MM.1S (cell line): Measurements from ENCODE around the gene PAQR5.

Source experiments
- DNase-seq: peaks from one replicate; pipeline ENCODE4 v3.0.0-alpha.2; 2015
- H2AFZ ChIP-seq: fragments of 300-600 bp; sonication (generic); 2 replicates; pipeline ENCODE4 v1.6.0; 2016; ENCODE audit warnings: antibody characterized with exemption, low read length
- H3F3A ChIP-seq: fragments of 300-600 bp; sonication (generic); 2 replicates; pipeline ENCODE4 v1.6.1; 2016; ENCODE audit warnings: mild to moderate bottlenecking, antibody characterized with exemption, low read length, moderate library complexity, mixed read lengths; ENCODE audit not compliant: insufficient read depth
- H3K27ac ChIP-seq: fragments of 300-600 bp; sonication (generic); 2 replicates; pipeline ENCODE4 v1.5.1; 2016; ENCODE audit warnings: mild to moderate bottlenecking, low read length
- H3K27me3 ChIP-seq: fragments of 300-600 bp; sonication (generic); replicated peaks from 2 replicates; pipeline ENCODE4 v1.6.0; 2016; ENCODE audit warnings: low read length; ENCODE audit not compliant: insufficient read depth
- H3K36me3 ChIP-seq: fragments of 300-600 bp; sonication (generic); replicated peaks from 2 replicates; pipeline ENCODE4 v1.6.1; 2016; ENCODE audit warnings: mild to moderate bottlenecking, low read length, mixed read lengths; ENCODE audit not compliant: insufficient read depth
- H3K4me1 ChIP-seq: fragments of 300-600 bp; sonication (generic); 2 replicates; pipeline ENCODE4 v1.6.1; 2016; ENCODE audit warnings: low read length, mixed read lengths
- H3K4me2 ChIP-seq: fragments of 300-600 bp; sonication (generic); 2 replicates; pipeline ENCODE4 v1.6.0; 2016; ENCODE audit warnings: low read depth, low read length
- H3K4me3 ChIP-seq: fragments of 300-600 bp; sonication (generic); 2 replicates; pipeline ENCODE4 v1.5.1; 2016; ENCODE audit warnings: low read length, mixed read lengths
- H3K79me2 ChIP-seq: fragments of 300-600 bp; sonication (generic); 2 replicates; pipeline ENCODE4 v1.6.1; 2016; ENCODE audit warnings: mixed run types, low read length, mixed read lengths
- H3K9ac ChIP-seq: fragments of 300-600 bp; sonication (generic); 2 replicates; pipeline ENCODE4 v1.6.1; 2016; ENCODE audit warnings: low read length, mixed read lengths
- H3K9me2 ChIP-seq: fragments of 300-600 bp; sonication (generic); replicated peaks from 2 replicates; pipeline ENCODE4 v1.6.1; 2016; ENCODE audit warnings: mild to moderate bottlenecking, low read length, mixed read lengths; ENCODE audit not compliant: insufficient read depth
- H3K9me3 ChIP-seq: fragments of 300-600 bp; sonication (generic); replicated peaks from 2 replicates; pipeline ENCODE4 v1.6.1; 2016; ENCODE audit warnings: mild to moderate bottlenecking, low read length, mixed read lengths; ENCODE audit not compliant: insufficient read depth
- H4K20me1 ChIP-seq: fragments of 300-600 bp; sonication (generic); 2 replicates; pipeline ENCODE4 v1.6.1; 2016; ENCODE audit warnings: mild to moderate bottlenecking, low read length, moderate library complexity, mixed read lengths; ENCODE audit not compliant: insufficient read depth
- EZH2 ChIP-seq: fragments of 300-600 bp; sonication (generic); optimal IDR thresholded peaks from 2 replicates; pipeline ENCODE3; 2017; ENCODE audit warnings: low read depth, mild to moderate bottlenecking, antibody characterized with exemption, low read length, mixed read lengths
- EZH2phosphoT487 ChIP-seq: fragments of 300-600 bp; sonication (generic); IDR thresholded peaks from 2 replicates; pipeline ENCODE4 v1.6.1; 2018; ENCODE audit warnings: antibody characterized with exemption, low read length
- TF ChIP-seq, protein P1 (sequence below): fragments of 300-600 bp; sonication (generic); IDR thresholded peaks from 2 replicates; pipeline ENCODE4 v1.5.1; 2016; ENCODE audit warnings: antibody characterized with exemption, low read length, mixed read lengths

Gene PAQR5

DNA sequence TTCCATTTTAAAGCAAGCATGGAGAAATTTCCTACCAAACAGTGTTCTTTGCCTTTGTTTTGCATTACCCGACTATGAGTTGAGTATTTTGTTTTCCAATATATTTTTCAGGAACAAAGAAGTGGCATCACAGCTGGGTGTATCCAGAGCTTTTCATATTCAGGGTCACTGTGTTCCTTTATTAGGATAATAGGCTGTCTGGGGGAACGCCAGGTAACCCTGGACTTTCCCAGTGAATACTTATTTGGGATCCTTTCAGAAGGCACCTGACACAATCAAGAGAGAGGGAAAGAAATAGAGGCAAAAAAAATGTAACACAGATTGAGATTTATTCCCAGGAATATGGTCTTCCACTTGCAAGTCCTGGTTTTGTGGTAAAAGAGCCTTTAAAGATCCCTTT lies 44.4 kb downstream of the PAQR5 start:
- no peak overlapping the region for H3K27ac ChIP-seq

DNA sequence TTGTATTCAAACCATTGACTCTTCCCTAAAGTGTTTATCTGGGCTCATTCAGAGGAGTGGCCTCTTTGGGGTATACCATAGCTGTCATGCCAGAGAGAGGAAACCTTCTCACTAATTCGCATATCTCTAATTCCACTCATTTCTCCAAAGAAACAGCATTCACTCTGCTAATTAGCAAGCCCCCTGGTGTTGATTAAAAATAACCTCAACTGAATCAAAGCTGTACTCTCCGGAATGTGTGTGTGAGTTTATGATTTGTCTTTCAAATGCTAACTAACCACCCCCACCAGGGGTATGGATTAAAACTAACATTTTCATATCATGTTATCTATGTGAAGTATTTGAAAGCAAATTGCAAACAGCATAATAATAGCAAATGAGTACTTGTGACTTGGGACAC lies 45.5 kb downstream of the PAQR5 start:
- no peaks in the 10 kb centered on the region for H3K9me2 ChIP-seq
- H3F3A ChIP-seq, result no peaks in the 10 kb centered on the region
- no peaks in the 10 kb centered on the region for H3K36me3 ChIP-seq
- TF ChIP-seq, protein P1, sequence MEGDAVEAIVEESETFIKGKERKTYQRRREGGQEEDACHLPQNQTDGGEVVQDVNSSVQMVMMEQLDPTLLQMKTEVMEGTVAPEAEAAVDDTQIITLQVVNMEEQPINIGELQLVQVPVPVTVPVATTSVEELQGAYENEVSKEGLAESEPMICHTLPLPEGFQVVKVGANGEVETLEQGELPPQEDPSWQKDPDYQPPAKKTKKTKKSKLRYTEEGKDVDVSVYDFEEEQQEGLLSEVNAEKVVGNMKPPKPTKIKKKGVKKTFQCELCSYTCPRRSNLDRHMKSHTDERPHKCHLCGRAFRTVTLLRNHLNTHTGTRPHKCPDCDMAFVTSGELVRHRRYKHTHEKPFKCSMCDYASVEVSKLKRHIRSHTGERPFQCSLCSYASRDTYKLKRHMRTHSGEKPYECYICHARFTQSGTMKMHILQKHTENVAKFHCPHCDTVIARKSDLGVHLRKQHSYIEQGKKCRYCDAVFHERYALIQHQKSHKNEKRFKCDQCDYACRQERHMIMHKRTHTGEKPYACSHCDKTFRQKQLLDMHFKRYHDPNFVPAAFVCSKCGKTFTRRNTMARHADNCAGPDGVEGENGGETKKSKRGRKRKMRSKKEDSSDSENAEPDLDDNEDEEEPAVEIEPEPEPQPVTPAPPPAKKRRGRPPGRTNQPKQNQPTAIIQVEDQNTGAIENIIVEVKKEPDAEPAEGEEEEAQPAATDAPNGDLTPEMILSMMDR, result no peak
- TF ChIP-seq EZH2 (no peak), EZH2phosphoT487 (no peak)
- no peak overlapping the region for H3K9ac ChIP-seq
- no peaks in the 10 kb centered on the region for H3K79me2 ChIP-seq
- H3K27ac ChIP-seq, result no peak overlapping the region
- H3K4me1 ChIP-seq, result no peaks in the 10 kb centered on the region
- no peak for DNase-seq
- no peak overlapping the region for H3K4me3 ChIP-seq
- H4K20me1 ChIP-seq, result no peaks in the 10 kb centered on the region
- no peak overlapping the region for H3K4me2 ChIP-seq
- no peaks in the 10 kb centered on the region for H3K9me3 ChIP-seq
- H2AFZ ChIP-seq, result no peak overlapping the region
- H3K27me3 ChIP-seq, result no peaks in the 10 kb centered on the region

More for the DNA sequence above, 44.4 kb downstream of the PAQR5 start:
- no peaks in the 10 kb centered on the region for H3K36me3 ChIP-seq
- H2AFZ ChIP-seq, result no peak overlapping the region
- H3K9me2 ChIP-seq, result no peaks in the 10 kb centered on the region
- TF ChIP-seq EZH2 (no peak), EZH2phosphoT487 (no peak)
- no peak overlapping the region for H3K9ac ChIP-seq
- no peak overlapping the region for H3K4me3 ChIP-seq
- H3K9me3 ChIP-seq, result no peaks in the 10 kb centered on the region
- H4K20me1 ChIP-seq, result no peaks in the 10 kb centered on the region
- H3K4me2 ChIP-seq, result no peak overlapping the region
- no peaks in the 10 kb centered on the region for H3K79me2 ChIP-seq
- H3F3A ChIP-seq, result no peaks in the 10 kb centered on the region
- no peaks in the 10 kb centered on the region for H3K27me3 ChIP-seq
- H3K4me1 ChIP-seq, result no peaks in the 10 kb centered on the region
- no peak for DNase-seq

DNA sequence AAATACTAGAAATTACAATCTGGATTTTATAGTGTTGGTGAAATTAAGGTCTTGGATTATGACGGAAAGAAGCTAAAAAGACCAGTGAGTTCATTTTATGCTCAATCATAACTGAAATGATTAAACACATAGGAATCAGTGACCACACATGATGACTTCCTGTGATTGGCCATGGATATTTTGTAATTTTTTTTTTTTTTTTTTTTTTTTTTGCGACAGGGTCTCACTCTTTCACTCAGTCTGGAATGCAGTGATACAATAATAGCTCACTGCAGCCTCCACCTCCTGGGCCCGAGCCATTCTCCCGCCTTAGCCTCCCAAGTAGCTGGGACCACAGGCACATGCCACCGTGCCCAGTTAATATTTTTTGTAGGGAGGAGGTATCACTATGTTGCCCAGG lies 47.4 kb downstream of the PAQR5 start:
- Histone ChIP-seq H3K27me3 (no peaks in the 10 kb centered on the region), H3K9ac (no peak overlapping the region), H3K4me1 (no peaks in the 10 kb centered on the region), H2AFZ (no peak overlapping the region), H3K9me3 (no peaks in the 10 kb centered on the region), H3F3A (no peaks in the 10 kb centered on the region), H3K4me2 (no peak overlapping the region), H4K20me1 (no peaks in the 10 kb centered on the region), H3K36me3 (no peaks in the 10 kb centered on the region), H3K4me3 (no peak overlapping the region), H3K79me2 (no peaks in the 10 kb centered on the region), H3K9me2 (no peaks in the 10 kb centered on the region), H3K27ac (no peak overlapping the region)
- no peak for DNase-seq
- TF ChIP-seq, protein P1, result no peak
- TF ChIP-seq EZH2phosphoT487, result no peak
- no peak for TF ChIP-seq EZH2

DNA sequence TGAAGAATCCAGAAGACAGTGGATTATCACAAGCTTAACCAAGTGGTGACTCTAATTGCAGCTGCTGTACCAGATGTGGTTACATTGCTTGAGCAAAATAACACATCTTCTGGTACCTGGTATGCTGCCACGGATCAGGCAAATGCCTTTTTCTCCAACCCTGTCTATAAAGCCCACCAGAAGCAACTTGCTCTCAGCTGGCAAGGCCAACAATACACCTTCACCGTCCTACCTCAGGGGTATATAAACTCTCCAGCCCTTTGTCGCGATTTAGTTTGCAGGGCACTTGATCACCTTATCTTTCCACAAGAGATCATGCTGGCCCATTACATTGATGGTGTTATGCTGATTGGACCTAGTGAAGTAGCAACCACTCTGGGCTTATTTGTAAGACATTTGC lies 52.6 kb downstream of the PAQR5 start:
- Histone ChIP-seq H3K79me2 (no peaks in the 10 kb centered on the region), H3K36me3 (no peaks in the 10 kb centered on the region), H3K9me3 (no peaks in the 10 kb centered on the region), H3K4me1 (no peaks in the 10 kb centered on the region), H3K4me2 (no peak overlapping the region), H2AFZ (no peak overlapping the region), H3K9me2 (no peaks in the 10 kb centered on the region), H3F3A (no peaks in the 10 kb centered on the region), H4K20me1 (no peaks in the 10 kb centered on the region), H3K27me3 (no peaks in the 10 kb centered on the region), H3K4me3 (no peak overlapping the region), H3K9ac (no peak overlapping the region), H3K27ac (no peak overlapping the region)
- TF ChIP-seq, protein P1, result no peak
- TF ChIP-seq EZH2phosphoT487, result no peak
- no peak for DNase-seq
